ENCODE results near the gene IRAG1. TPM values are rescaled to one million over a fixed set of nuclear protein-coding genes. Genes with fewer than 3 reads are reported as not detected.

The IRAG1 gene
- total RNA-seq, 1 donor from 2014 or later: 5.2 TPM

- H3F3A ChIP-seq (ENCODE audit: low read depth): no peaks in the 10 kb centered on the region
- H2AFZ ChIP-seq (replicated peaks): no peak overlapping the region
- no peaks in the 10 kb centered on the region for H4K20me1 ChIP-seq (ENCODE audit: low read depth)
- no peaks in the 10 kb centered on the region for H3K36me3 ChIP-seq
- peak overlapping the region; percentile 22 for H3K27ac Mint-ChIP-seq
- no peaks in the 10 kb centered on the region for H3K27me3 ChIP-seq
- H3K9ac ChIP-seq: no peak overlapping the region
- no peak for DNase-seq (ENCODE audit: low spot score)
- H3K9me3 Mint-ChIP-seq: no peaks in the 10 kb centered on the region
- H3K36me3 Mint-ChIP-seq: no peaks in the 10 kb centered on the region
- H3K4me1 ChIP-seq: peaks cover 5% of the 10 kb centered on the region
- H3K4me3 ChIP-seq: no peak overlapping the region
- H3K9me3 ChIP-seq (ENCODE audit: low read depth): no peaks in the 10 kb centered on the region
- TF ChIP-seq, protein P1, sequence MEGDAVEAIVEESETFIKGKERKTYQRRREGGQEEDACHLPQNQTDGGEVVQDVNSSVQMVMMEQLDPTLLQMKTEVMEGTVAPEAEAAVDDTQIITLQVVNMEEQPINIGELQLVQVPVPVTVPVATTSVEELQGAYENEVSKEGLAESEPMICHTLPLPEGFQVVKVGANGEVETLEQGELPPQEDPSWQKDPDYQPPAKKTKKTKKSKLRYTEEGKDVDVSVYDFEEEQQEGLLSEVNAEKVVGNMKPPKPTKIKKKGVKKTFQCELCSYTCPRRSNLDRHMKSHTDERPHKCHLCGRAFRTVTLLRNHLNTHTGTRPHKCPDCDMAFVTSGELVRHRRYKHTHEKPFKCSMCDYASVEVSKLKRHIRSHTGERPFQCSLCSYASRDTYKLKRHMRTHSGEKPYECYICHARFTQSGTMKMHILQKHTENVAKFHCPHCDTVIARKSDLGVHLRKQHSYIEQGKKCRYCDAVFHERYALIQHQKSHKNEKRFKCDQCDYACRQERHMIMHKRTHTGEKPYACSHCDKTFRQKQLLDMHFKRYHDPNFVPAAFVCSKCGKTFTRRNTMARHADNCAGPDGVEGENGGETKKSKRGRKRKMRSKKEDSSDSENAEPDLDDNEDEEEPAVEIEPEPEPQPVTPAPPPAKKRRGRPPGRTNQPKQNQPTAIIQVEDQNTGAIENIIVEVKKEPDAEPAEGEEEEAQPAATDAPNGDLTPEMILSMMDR (IDR thresholded peaks at IDR 0.05): no peak
- no peak for TF ChIP-seq EZH2 (IDR thresholded peaks at IDR 0.05)
- no peak for TF ChIP-seq EZH2phosphoT487 (IDR thresholded peaks at IDR 0.05)
- peaks cover 30% of the 10 kb centered on the region for H3K4me1 Mint-ChIP-seq
- no peak overlapping the region for H3K27ac ChIP-seq
- H3K4me3 Mint-ChIP-seq: no peak overlapping the region
- H3K27me3 Mint-ChIP-seq (ENCODE audit: insufficient read depth, low read depth): peaks cover 15% of the 10 kb centered on the region
- no peaks in the 10 kb centered on the region for H3K79me2 ChIP-seq (ENCODE audit: low read depth)
- H3K4me2 ChIP-seq: no peak overlapping the region
Measured at GRCh38 chr11:10658621-10659338, 34.8 kb downstream of the IRAG1 start.

GRCh38 chr11:10657308-10658271 lies 36.0 kb downstream of the IRAG1 start:
- Histone ChIP-seq H2AFZ (replicated peaks) (no peak overlapping the region), H3K27me3 (no peaks in the 10 kb centered on the region), H3K27ac (no peak overlapping the region), H3K36me3 (no peaks in the 10 kb centered on the region), H4K20me1 (ENCODE audit: low read depth) (no peaks in the 10 kb centered on the region), H3K4me3 (no peak overlapping the region), H3K79me2 (ENCODE audit: low read depth) (no peaks in the 10 kb centered on the region), H3F3A (ENCODE audit: low read depth) (no peaks in the 10 kb centered on the region), H3K9me3 (ENCODE audit: low read depth) (no peaks in the 10 kb centered on the region), H3K9ac (no peak overlapping the region), H3K4me1 (peaks cover 5% of the 10 kb centered on the region), H3K4me2 (no peak overlapping the region)
- peak overlapping the region; percentile 94 for H3K27ac Mint-ChIP-seq
- no peak overlapping the region for H3K4me3 Mint-ChIP-seq
- H3K27me3 Mint-ChIP-seq (ENCODE audit: insufficient read depth, low read depth): peaks cover 15% of the 10 kb centered on the region
- peaks cover 33% of the 10 kb centered on the region for H3K4me1 Mint-ChIP-seq
- H3K9me3 Mint-ChIP-seq: no peaks in the 10 kb centered on the region
- no peak for TF ChIP-seq EZH2phosphoT487 (IDR thresholded peaks at IDR 0.05)
- no peak for TF ChIP-seq EZH2 (IDR thresholded peaks at IDR 0.05)
- TF ChIP-seq, protein P1 (IDR thresholded peaks at IDR 0.05): no peak
- DNase-seq (ENCODE audit: low spot score): no peak
- H3K36me3 Mint-ChIP-seq: no peaks in the 10 kb centered on the region

- no peaks in the 10 kb centered on the region for H3K36me3 Mint-ChIP-seq
- no peak overlapping the region for H3K9ac ChIP-seq
- no peak overlapping the region for H2AFZ ChIP-seq (replicated peaks)
- no peak overlapping the region for H3K27ac ChIP-seq
- no peaks in the 10 kb centered on the region for H3K27me3 ChIP-seq
- peaks cover 33% of the 10 kb centered on the region for H3K4me1 Mint-ChIP-seq
- no peaks in the 10 kb centered on the region for H3K36me3 ChIP-seq
- H3K9me3 Mint-ChIP-seq: no peaks in the 10 kb centered on the region
- H3K9me3 ChIP-seq (ENCODE audit: low read depth): no peaks in the 10 kb centered on the region
- H3K4me2 ChIP-seq: no peak overlapping the region
- H3K4me3 Mint-ChIP-seq: no peak overlapping the region
- H3K4me1 ChIP-seq: peaks cover 5% of the 10 kb centered on the region
- H3K27me3 Mint-ChIP-seq (ENCODE audit: insufficient read depth, low read depth): peaks cover 12% of the 10 kb centered on the region
- no peak overlapping the region for H3K27ac Mint-ChIP-seq
- H3K4me3 ChIP-seq: no peak overlapping the region
- no peaks in the 10 kb centered on the region for H3K79me2 ChIP-seq (ENCODE audit: low read depth)
- H4K20me1 ChIP-seq (ENCODE audit: low read depth): no peaks in the 10 kb centered on the region
- DNase-seq (ENCODE audit: low spot score): no peak
- H3F3A ChIP-seq (ENCODE audit: low read depth): no peaks in the 10 kb centered on the region
- TF ChIP-seq EZH2 (IDR thresholded peaks at IDR 0.05) (no peak), EZH2phosphoT487 (IDR thresholded peaks at IDR 0.05) (no peak)
- TF ChIP-seq, protein P1 (IDR thresholded peaks at IDR 0.05): no peak
Measured at GRCh38 chr11:10655943-10656576, 37.5 kb downstream of the IRAG1 start.
